OCI-LY1 (cell line): Measurements from ENCODE around the gene CDH4.

Experiments used
- H2AFZ ChIP-seq: fragments of 200-600 bp; sonication (generic), shearing (Covaris generic); 2 replicates; pipeline ENCODE4 v1.6.0; 2014; ENCODE audit warnings: antibody characterized with exemption, mild to moderate bottlenecking, low read length
- H3F3A ChIP-seq: fragments of 200-600 bp; sonication (generic), shearing (Covaris generic); 2 replicates; pipeline ENCODE4 v1.6.0; 2014; ENCODE audit warnings: mild to moderate bottlenecking, antibody characterized with exemption, low read length, moderate library complexity; ENCODE audit not compliant: insufficient read depth
- H3K27ac ChIP-seq: fragments of 200-600 bp; sonication (generic); 2 replicates; pipeline ENCODE4 v1.5.1; 2014; ENCODE audit warnings: low read length, mixed run types, mild to moderate bottlenecking, low read depth; ENCODE audit not compliant: poor library complexity, severe bottlenecking
- H3K27me3 ChIP-seq: fragments of 200-600 bp; sonication (generic); 2 replicates; pipeline ENCODE4 v1.6.0; 2014; ENCODE audit warnings: antibody characterized with exemption, mild to moderate bottlenecking, low read length, moderate library complexity; ENCODE audit not compliant: insufficient read depth
- H3K36me3 ChIP-seq: fragments of 200-600 bp; sonication (generic); 2 replicates; pipeline ENCODE4 v1.6.1; 2014; ENCODE audit warnings: mild to moderate bottlenecking, antibody characterized with exemption, low read length, moderate library complexity, mixed read lengths; ENCODE audit not compliant: insufficient read depth
- H3K4me1 ChIP-seq: fragments of 200-600 bp; sonication (generic); 2 replicates; pipeline ENCODE4 v1.5.1; 2014; ENCODE audit warnings: mild to moderate bottlenecking, low read length, moderate library complexity; ENCODE audit not compliant: insufficient read depth, severe bottlenecking
- H3K4me2 ChIP-seq: fragments of 200-600 bp; sonication (generic), shearing (Covaris generic); 2 replicates; pipeline ENCODE4 v1.6.1; 2014; ENCODE audit warnings: low read length
- H3K4me3 ChIP-seq: fragments of 200-600 bp; sonication (generic); 2 replicates; pipeline ENCODE4 v1.5.1; 2014; ENCODE audit warnings: low read length, low read depth, mild to moderate bottlenecking, mixed read lengths; ENCODE audit not compliant: poor library complexity, severe bottlenecking
- H3K79me2 ChIP-seq: fragments of 200-600 bp; shearing (Covaris generic); 2 replicates; pipeline ENCODE4 v1.6.1; 2016; ENCODE audit warnings: mixed run types, low read length, mixed read lengths; ENCODE audit not compliant: insufficient read depth
- H3K9ac ChIP-seq: fragments of 200-600 bp; sonication (generic), shearing (Covaris generic); 2 replicates; pipeline ENCODE4 v1.6.1; 2014; ENCODE audit warnings: mild to moderate bottlenecking, low read length, mixed read lengths
- H3K9me2 ChIP-seq: fragments of 200-600 bp; sonication (generic), shearing (Covaris generic); 2 replicates; pipeline ENCODE4 v1.6.1; 2014; ENCODE audit warnings: low read depth, mild to moderate bottlenecking, low read length, mixed read lengths
- H3K9me3 ChIP-seq: fragments of 200-600 bp; shearing (Covaris generic); 2 replicates; pipeline ENCODE4 v1.6.1; 2014; ENCODE audit warnings: low read length, mixed read lengths
- H4K20me1 ChIP-seq: fragments of 200-600 bp; sonication (generic), shearing (Covaris generic); 2 replicates; pipeline ENCODE4 v1.6.0; 2016; ENCODE audit warnings: mild to moderate bottlenecking, low read length; ENCODE audit not compliant: insufficient read depth
- EZH2 ChIP-seq: fragments of 200-600 bp; sonication (generic), shearing (Covaris generic); IDR thresholded peaks from 2 replicates; pipeline ENCODE4 v1.8.0; 2017; ENCODE audit warnings: borderline replicate concordance, mixed run types, mild to moderate bottlenecking, antibody characterized with exemption, low read length, moderate library complexity, mixed read lengths
- TF ChIP-seq, protein P1 (sequence below): fragments of 200-600 bp; sonication (generic), shearing (Covaris generic); IDR thresholded peaks from 2 replicates; pipeline ENCODE4 v1.5.1; 2017; ENCODE audit warnings: mild to moderate bottlenecking, antibody characterized with exemption, low read length, moderate library complexity, mixed read lengths

The CDH4 gene

DNA sequence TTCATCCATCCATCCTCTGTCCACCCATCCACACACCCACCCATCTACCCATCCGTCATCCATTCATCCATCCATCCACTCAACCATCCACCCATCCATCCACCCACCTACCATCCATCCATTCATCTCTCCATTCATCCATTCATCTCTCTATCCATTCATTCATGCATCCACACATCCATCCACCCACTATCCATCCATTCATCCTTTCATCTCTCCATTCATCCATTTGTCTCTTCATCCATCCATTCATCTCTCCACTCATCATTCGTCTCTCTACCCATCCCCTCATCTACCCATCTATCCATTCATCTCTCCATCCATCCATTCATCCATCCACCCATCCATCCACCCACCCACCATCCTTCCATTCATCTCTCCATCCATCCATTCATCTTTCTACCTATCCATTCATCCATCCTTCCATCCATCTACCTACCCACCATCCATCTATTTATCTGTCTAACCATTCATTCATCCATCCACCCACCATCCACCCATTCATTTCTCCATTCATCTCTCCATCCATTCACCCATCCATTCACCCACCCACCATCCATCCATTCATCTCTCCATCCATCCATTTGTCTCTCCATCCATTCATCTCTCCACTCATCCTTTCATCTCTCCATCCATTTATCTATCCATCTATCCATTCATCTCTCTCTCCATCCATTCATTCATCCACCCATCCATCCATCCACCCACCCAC is 538.2 kb downstream of the CDH4 start:
- Histone ChIP-seq H2AFZ (no peak overlapping the region), H3K4me3 (no peak overlapping the region), H3K79me2 (no peaks in the 10 kb centered on the region), H3K36me3 (no peaks in the 10 kb centered on the region), H3K4me2 (no peak overlapping the region), H3K9me2 (no peaks in the 10 kb centered on the region), H3K9ac (no peak overlapping the region), H3K27ac (no peak overlapping the region), H3F3A (no peaks in the 10 kb centered on the region), H3K4me1 (no peaks in the 10 kb centered on the region), H4K20me1 (no peaks in the 10 kb centered on the region), H3K27me3 (no peaks in the 10 kb centered on the region), H3K9me3 (no peaks in the 10 kb centered on the region)
- TF ChIP-seq, protein P1, sequence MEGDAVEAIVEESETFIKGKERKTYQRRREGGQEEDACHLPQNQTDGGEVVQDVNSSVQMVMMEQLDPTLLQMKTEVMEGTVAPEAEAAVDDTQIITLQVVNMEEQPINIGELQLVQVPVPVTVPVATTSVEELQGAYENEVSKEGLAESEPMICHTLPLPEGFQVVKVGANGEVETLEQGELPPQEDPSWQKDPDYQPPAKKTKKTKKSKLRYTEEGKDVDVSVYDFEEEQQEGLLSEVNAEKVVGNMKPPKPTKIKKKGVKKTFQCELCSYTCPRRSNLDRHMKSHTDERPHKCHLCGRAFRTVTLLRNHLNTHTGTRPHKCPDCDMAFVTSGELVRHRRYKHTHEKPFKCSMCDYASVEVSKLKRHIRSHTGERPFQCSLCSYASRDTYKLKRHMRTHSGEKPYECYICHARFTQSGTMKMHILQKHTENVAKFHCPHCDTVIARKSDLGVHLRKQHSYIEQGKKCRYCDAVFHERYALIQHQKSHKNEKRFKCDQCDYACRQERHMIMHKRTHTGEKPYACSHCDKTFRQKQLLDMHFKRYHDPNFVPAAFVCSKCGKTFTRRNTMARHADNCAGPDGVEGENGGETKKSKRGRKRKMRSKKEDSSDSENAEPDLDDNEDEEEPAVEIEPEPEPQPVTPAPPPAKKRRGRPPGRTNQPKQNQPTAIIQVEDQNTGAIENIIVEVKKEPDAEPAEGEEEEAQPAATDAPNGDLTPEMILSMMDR = no peak
- TF ChIP-seq EZH2 = no peak

DNA sequence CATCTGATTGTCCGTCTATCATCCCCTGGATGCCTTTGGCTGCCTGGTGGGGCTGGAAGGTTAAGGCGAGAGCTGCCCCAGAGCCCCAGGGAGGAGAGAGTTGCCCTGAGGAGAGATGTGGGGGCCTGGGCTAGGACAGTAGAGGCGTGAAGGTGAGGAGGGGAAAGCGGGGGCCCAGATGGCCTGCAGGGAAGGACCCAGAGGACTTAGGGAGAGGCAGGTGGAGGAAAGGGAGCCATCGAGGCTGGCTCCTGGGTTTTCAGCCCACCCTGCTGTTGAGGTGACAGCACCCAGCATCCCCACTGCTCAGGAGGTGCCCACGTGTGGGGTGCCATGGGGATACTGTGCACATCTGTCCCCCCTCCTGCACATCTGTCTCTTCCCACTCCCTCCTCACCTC is 539.9 kb downstream of the CDH4 start:
- Histone ChIP-seq H3K36me3 (no peaks in the 10 kb centered on the region), H3K4me3 (no peak overlapping the region), H3K9me2 (no peaks in the 10 kb centered on the region), H3K9ac (no peak overlapping the region), H3F3A (no peaks in the 10 kb centered on the region), H2AFZ (no peak overlapping the region), H3K4me1 (no peaks in the 10 kb centered on the region), H3K4me2 (no peak overlapping the region), H3K27me3 (no peaks in the 10 kb centered on the region), H4K20me1 (no peaks in the 10 kb centered on the region), H3K27ac (no peak overlapping the region), H3K9me3 (no peaks in the 10 kb centered on the region), H3K79me2 (no peaks in the 10 kb centered on the region)
- TF ChIP-seq, protein P1 = no peak
- no peak for TF ChIP-seq EZH2

DNA sequence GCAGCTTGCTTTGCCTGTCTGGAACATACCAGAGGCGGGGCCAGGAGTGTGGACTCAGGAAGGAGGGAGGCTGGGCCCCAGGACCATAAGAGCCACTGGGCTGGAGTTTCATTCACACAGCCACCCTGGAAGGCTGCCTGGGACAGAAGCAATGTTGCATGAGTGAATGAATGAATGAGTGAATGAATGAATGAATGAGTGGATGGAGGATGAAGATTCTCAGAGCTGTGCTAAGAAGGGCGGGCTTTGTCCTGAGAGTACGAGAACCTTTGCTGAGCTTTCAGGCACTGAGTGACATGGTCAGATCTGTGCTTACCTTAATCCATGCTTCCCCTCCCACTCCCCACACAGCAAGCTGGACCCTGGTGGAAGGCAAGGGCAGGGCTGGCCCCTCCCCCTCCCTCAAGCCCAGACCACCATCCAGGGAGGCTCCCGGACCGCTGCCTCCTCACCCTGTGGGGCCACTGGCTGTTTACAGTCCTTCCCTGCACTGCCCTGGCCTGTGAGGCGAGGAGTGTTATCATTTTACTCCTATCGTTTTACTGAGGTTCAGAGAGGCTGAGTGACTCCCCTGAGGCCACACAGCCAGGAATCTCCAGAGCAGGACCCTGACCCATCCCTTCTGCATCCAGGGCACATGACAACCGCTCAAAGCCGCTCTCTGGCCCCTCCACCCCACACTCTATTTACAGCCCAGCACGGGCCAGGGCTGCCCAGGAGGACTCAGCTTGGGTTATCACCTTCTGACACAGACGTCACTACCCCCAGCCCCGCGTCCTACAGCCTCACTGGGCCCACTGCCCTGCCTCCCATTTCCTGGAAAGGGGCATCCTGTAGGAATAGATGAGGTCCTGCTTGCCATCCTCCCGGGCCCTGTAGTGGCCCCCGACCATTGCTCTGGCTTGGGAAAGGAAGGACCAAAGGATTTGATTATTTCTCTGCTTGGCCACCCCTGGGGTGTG is 543.9 kb downstream of the CDH4 start:
- no peaks in the 10 kb centered on the region for H4K20me1 ChIP-seq
- no peaks in the 10 kb centered on the region for H3K4me1 ChIP-seq
- no peaks in the 10 kb centered on the region for H3K27me3 ChIP-seq
- H3K27ac ChIP-seq = no peak overlapping the region
- H3K36me3 ChIP-seq = no peaks in the 10 kb centered on the region
- H3F3A ChIP-seq = no peaks in the 10 kb centered on the region
- TF ChIP-seq, protein P1 = no peak
- no peak for TF ChIP-seq EZH2
- no peaks in the 10 kb centered on the region for H3K9me3 ChIP-seq
- no peak overlapping the region for H3K4me2 ChIP-seq
- no peaks in the 10 kb centered on the region for H3K79me2 ChIP-seq
- H3K4me3 ChIP-seq = no peak overlapping the region
- H3K9ac ChIP-seq = no peak overlapping the region
- no peaks in the 10 kb centered on the region for H3K9me2 ChIP-seq
- H2AFZ ChIP-seq = no peak overlapping the region
